ENCODE data around the gene CDH8.
"Not testable (repeated sequence)": the region's sequence is repeated elsewhere in the genome, so short reads cannot be mapped to it uniquely, and the experiment has no call there.

The CDH8 gene

GRCh38 chr16:61936522-61936921, 99.7 kb downstream of the CDH8 start:
- DNase-seq (ENCODE audit: low read depth): no peak

- DNase-seq (ENCODE audit: low read depth): no peak
Observed at GRCh38 chr16:61934601-61935000, 101.6 kb downstream of the CDH8 start.

- DNase-seq (ENCODE audit: low read depth): no peak
Observed at GRCh38 chr16:61929776-61930175, 106.5 kb downstream of the CDH8 start.

- DNase-seq (ENCODE audit: low read depth): no peak
Observed at GRCh38 chr16:61926766-61927165, 109.5 kb downstream of the CDH8 start.

- no peak for DNase-seq (ENCODE audit: low read depth)
Observed at GRCh38 chr16:61923629-61924028, 112.6 kb downstream of the CDH8 start.

GRCh38 chr16:61921373-61921772, 114.9 kb downstream of the CDH8 start:
- DNase-seq (ENCODE audit: low read depth): no peak

GRCh38 chr16:61917865-61918826, 118.1 kb downstream of the CDH8 start:
- not testable (repeated sequence) for DNase-seq (ENCODE audit: low read depth)

GRCh38 chr16:61915569-61915968, 120.7 kb downstream of the CDH8 start:
- DNase-seq (ENCODE audit: low read depth): no peak

- DNase-seq (ENCODE audit: low read depth): no peak
Observed at GRCh38 chr16:61909074-61909473, 127.2 kb downstream of the CDH8 start.

- no peak for DNase-seq (ENCODE audit: low read depth)
Observed at GRCh38 chr16:61908426-61908825, 127.8 kb downstream of the CDH8 start.

GRCh38 chr16:61901689-61902088, 134.5 kb downstream of the CDH8 start:
- DNase-seq (ENCODE audit: low read depth): no peak

GRCh38 chr16:61900482-61900881, 135.8 kb downstream of the CDH8 start:
- no peak for DNase-seq (ENCODE audit: low read depth)

- no peak for DNase-seq (ENCODE audit: low read depth)
Observed at GRCh38 chr16:61897657-61898056, 138.6 kb downstream of the CDH8 start.

- no peak for DNase-seq (ENCODE audit: low read depth)
Observed at GRCh38 chr16:61892531-61892930, 143.7 kb downstream of the CDH8 start.

GRCh38 chr16:61891460-61891859, 144.8 kb downstream of the CDH8 start:
- no peak for DNase-seq (ENCODE audit: low read depth)

GRCh38 chr16:61890386-61890785, 145.9 kb downstream of the CDH8 start:
- DNase-seq (ENCODE audit: low read depth): no peak

GRCh38 chr16:61887903-61888302, 148.3 kb downstream of the CDH8 start:
- DNase-seq (ENCODE audit: low read depth): no peak

GRCh38 chr16:61885343-61885742, 150.9 kb downstream of the CDH8 start:
- no peak for DNase-seq (ENCODE audit: low read depth)

GRCh38 chr16:61879306-61879705, 156.9 kb downstream of the CDH8 start:
- DNase-seq (ENCODE audit: low read depth): no peak

GRCh38 chr16:61877436-61877835, 158.8 kb downstream of the CDH8 start:
- no peak for DNase-seq (ENCODE audit: low read depth)

- DNase-seq (ENCODE audit: low read depth): no peak
Observed at GRCh38 chr16:61872778-61873119, 163.5 kb downstream of the CDH8 start.

- no peak for DNase-seq (ENCODE audit: low read depth)
Observed at GRCh38 chr16:61871837-61872777, 164.1 kb downstream of the CDH8 start.

All from stimulated activated CD4-positive, alpha-beta T cell treated with anti-CD3 and anti-CD28 coated beads, Interleukin-2, amount 100 ng/mL, for 4 hours (primary cell).